ENCODE measurements around the gene GPNMB.

GPNMB gene

DNA sequence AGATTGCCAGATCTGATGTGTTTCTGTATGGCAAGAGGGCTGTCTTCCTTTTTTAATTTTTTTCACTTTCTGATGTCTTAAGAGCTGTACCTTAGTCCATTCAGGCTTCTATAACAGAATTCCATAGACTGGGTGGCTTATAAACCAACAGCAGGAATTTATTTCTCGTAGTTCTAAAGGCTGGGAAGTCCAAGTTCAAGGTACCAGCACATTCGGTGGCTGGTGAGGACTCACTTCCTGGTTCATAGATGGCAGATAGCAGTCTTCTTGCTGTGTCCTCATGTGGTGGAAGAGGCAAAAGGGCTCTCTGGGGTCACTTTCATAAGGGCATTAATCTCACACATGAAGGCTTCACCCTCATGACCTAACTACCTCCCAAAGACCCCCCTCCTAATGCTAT is 20.8 kb downstream of the GPNMB start:
- H3K27me3 ChIP-seq (ENCODE audit: control insufficient read depth, insufficient read depth, low read length), result no peaks in the 10 kb centered on the region
- no peaks in the 10 kb centered on the region for H3K9me3 ChIP-seq (ENCODE audit: control insufficient read depth, insufficient read depth, low read length)
- H3K4me3 ChIP-seq (ENCODE audit: low read length), result no peak overlapping the region
- H3K27ac ChIP-seq (ENCODE audit: low read length), result no peak overlapping the region
- DNase-seq (ENCODE audit: low read depth, low spot score), result no peak
- no peaks in the 10 kb centered on the region for H3K4me1 ChIP-seq (ENCODE audit: control insufficient read depth, insufficient read depth, low read length)
- whole genome bisulfite sequencing (ENCODE audit: insufficient coverage, insufficient read length), result no CpG with 5 or more reads among the region's 2 CpGs
- no peaks in the 10 kb centered on the region for H3K36me3 ChIP-seq (ENCODE audit: control insufficient read depth, insufficient read depth, low read length)

DNA sequence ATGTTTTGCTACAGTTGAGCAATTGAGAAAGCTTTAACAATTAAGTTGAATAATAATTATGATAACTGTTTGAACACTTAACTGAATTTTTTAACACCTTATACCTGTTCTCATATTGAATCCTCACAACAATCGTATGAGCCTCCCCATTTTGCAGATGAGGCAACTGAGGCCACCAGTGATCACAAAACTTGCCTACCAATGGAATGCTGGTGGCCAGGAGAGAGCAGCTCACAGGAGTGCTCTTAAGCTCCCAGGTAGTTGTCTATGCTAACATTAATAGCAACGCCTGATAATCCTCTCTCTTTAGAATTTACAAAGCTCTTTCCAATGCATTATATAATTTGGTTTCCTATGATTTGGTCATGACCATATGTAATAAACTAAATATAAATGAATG is 21.6 kb downstream of the GPNMB start:
- H3K4me1 ChIP-seq (ENCODE audit: control insufficient read depth, insufficient read depth, low read length), result no peaks in the 10 kb centered on the region
- no peaks in the 10 kb centered on the region for H3K36me3 ChIP-seq (ENCODE audit: control insufficient read depth, insufficient read depth, low read length)
- no CpG with 5 or more reads among the region's 2 CpGs for WGBS (ENCODE audit: insufficient coverage, insufficient read length)
- no peak overlapping the region for H3K27ac ChIP-seq (ENCODE audit: low read length)
- no peak for DNase-seq (ENCODE audit: low read depth, low spot score)
- H3K27me3 ChIP-seq (ENCODE audit: control insufficient read depth, insufficient read depth, low read length), result no peaks in the 10 kb centered on the region
- no peaks in the 10 kb centered on the region for H3K9me3 ChIP-seq (ENCODE audit: control insufficient read depth, insufficient read depth, low read length)
- no peak overlapping the region for H3K4me3 ChIP-seq (ENCODE audit: low read length)

GRCh38 chr7:23268746-23269145 is 22.2 kb downstream of the GPNMB start:
- no peak for DNase-seq (ENCODE audit: low read depth, low spot score)
- H3K36me3 ChIP-seq (ENCODE audit: control insufficient read depth, insufficient read depth, low read length), result no peaks in the 10 kb centered on the region
- no peaks in the 10 kb centered on the region for H3K9me3 ChIP-seq (ENCODE audit: control insufficient read depth, insufficient read depth, low read length)
- no CpG with 5 or more reads among the region's 4 CpGs for WGBS (ENCODE audit: insufficient coverage, insufficient read length)
- no peaks in the 10 kb centered on the region for H3K4me1 ChIP-seq (ENCODE audit: control insufficient read depth, insufficient read depth, low read length)
- no peak overlapping the region for H3K27ac ChIP-seq (ENCODE audit: low read length)
- H3K4me3 ChIP-seq (ENCODE audit: low read length), result no peak overlapping the region
- no peaks in the 10 kb centered on the region for H3K27me3 ChIP-seq (ENCODE audit: control insufficient read depth, insufficient read depth, low read length)

GRCh38 chr7:23272275-23272674 is 25.7 kb downstream of the GPNMB start:
- Histone ChIP-seq H3K27me3 (ENCODE audit: control insufficient read depth, insufficient read depth, low read length) (no peaks in the 10 kb centered on the region), H3K4me3 (ENCODE audit: low read length) (no peak overlapping the region), H3K36me3 (ENCODE audit: control insufficient read depth, insufficient read depth, low read length) (no peaks in the 10 kb centered on the region), H3K9me3 (ENCODE audit: control insufficient read depth, insufficient read depth, low read length) (no peaks in the 10 kb centered on the region), H3K27ac (ENCODE audit: low read length) (no peak overlapping the region), H3K4me1 (ENCODE audit: control insufficient read depth, insufficient read depth, low read length) (no peaks in the 10 kb centered on the region)
- no CpG with 5 or more reads among the region's 2 CpGs for WGBS (ENCODE audit: insufficient coverage, insufficient read length)
- DNase-seq (ENCODE audit: low read depth, low spot score), result no peak

DNA sequence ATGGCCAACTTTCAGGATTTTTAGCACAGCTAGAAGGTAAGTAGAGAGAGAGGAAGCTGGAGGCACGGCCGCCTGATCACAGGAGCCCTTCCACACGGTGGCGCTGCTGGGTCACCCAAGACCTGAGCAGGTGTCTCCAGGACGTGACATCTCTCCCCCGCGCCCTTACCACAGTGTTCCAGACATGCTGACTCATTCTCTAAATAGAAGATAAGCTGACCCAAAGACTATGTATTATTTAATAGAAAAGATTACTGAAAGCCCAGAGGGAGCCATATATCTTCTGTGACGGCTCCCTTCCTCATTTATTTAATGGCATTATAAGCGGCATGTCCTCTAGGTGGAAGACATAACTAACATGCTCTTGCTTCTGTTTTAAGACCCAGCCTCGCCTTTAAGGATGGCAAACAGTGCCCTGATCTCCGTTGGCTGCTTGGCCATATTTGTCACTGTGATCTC is 26.6 kb downstream of the GPNMB start:
- Histone ChIP-seq H3K36me3 (ENCODE audit: control insufficient read depth, insufficient read depth, low read length) (no peaks in the 10 kb centered on the region), H3K4me3 (ENCODE audit: low read length) (no peak overlapping the region; the same call in 1 of the 2 replicates), H3K27me3 (ENCODE audit: control insufficient read depth, insufficient read depth, low read length) (no peaks in the 10 kb centered on the region), H3K27ac (ENCODE audit: low read length) (no peak overlapping the region), H3K9me3 (ENCODE audit: control insufficient read depth, insufficient read depth, low read length) (no peaks in the 10 kb centered on the region), H3K4me1 (ENCODE audit: control insufficient read depth, insufficient read depth, low read length) (no peaks in the 10 kb centered on the region)
- DNase-seq (ENCODE audit: low read depth, low spot score), result peak; percentile 90
- WGBS (ENCODE audit: insufficient coverage, insufficient read length), result no CpG with 5 or more reads among the region's 11 CpGs

DNA sequence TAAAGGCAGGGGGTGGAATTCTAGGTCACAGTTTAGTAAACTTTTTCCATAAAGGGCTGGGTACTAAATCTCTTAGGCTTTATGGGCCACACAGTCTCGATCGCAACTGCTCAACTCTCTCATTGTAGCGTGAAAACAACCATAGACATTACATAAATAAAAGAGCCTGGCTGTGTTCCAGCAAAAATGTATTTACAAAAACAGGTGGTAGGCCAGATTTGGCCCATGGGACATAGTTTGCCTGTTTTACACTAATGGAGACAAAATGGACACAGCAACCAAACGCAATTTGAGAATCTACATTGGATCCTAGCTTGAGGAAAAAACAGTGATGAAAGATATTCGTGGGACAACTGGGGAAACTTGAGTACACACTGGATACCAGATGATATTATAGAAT is 29.3 kb downstream of the GPNMB start:
- no CpG with 5 or more reads among the region's 5 CpGs for WGBS (ENCODE audit: insufficient coverage, insufficient read length)
- Histone ChIP-seq H3K4me1 (ENCODE audit: control insufficient read depth, insufficient read depth, low read length) (no peaks in the 10 kb centered on the region), H3K4me3 (ENCODE audit: low read length) (no peak overlapping the region), H3K27ac (ENCODE audit: low read length) (no peak overlapping the region), H3K9me3 (ENCODE audit: control insufficient read depth, insufficient read depth, low read length) (no peaks in the 10 kb centered on the region), H3K27me3 (ENCODE audit: control insufficient read depth, insufficient read depth, low read length) (no peaks in the 10 kb centered on the region), H3K36me3 (ENCODE audit: control insufficient read depth, insufficient read depth, low read length) (no peaks in the 10 kb centered on the region)
- no peak for DNase-seq (ENCODE audit: low read depth, low spot score)

- H3K4me1 ChIP-seq (ENCODE audit: control insufficient read depth, insufficient read depth, low read length), result no peaks in the 10 kb centered on the region
- no peaks in the 10 kb centered on the region for H3K9me3 ChIP-seq (ENCODE audit: control insufficient read depth, insufficient read depth, low read length)
- no peaks in the 10 kb centered on the region for H3K36me3 ChIP-seq (ENCODE audit: control insufficient read depth, insufficient read depth, low read length)
- no peak overlapping the region for H3K27ac ChIP-seq (ENCODE audit: low read length)
- H3K4me3 ChIP-seq (ENCODE audit: low read length), result no peak overlapping the region
- no CpG with 5 or more reads among the region's 5 CpGs for WGBS (ENCODE audit: insufficient coverage, insufficient read length)
- DNase-seq (ENCODE audit: low read depth, low spot score), result no peak
- no peaks in the 10 kb centered on the region for H3K27me3 ChIP-seq (ENCODE audit: control insufficient read depth, insufficient read depth, low read length)
Measured at GRCh38 chr7:23276376-23276775, 29.8 kb downstream of the GPNMB start.

GRCh38 chr7:23276947-23277346 is 30.4 kb downstream of the GPNMB start:
- Histone ChIP-seq H3K9me3 (ENCODE audit: control insufficient read depth, insufficient read depth, low read length) (no peaks in the 10 kb centered on the region), H3K27ac (ENCODE audit: low read length) (no peak overlapping the region), H3K4me1 (ENCODE audit: control insufficient read depth, insufficient read depth, low read length) (no peaks in the 10 kb centered on the region), H3K4me3 (ENCODE audit: low read length) (no peak overlapping the region), H3K27me3 (ENCODE audit: control insufficient read depth, insufficient read depth, low read length) (no peaks in the 10 kb centered on the region), H3K36me3 (ENCODE audit: control insufficient read depth, insufficient read depth, low read length) (no peaks in the 10 kb centered on the region)
- WGBS (ENCODE audit: insufficient coverage, insufficient read length), result no CpG with 5 or more reads among the region's 3 CpGs
- no peak for DNase-seq (ENCODE audit: low read depth, low spot score)

GRCh38 chr7:23277359-23277989 is 30.9 kb downstream of the GPNMB start:
- Histone ChIP-seq H3K27ac (ENCODE audit: low read length) (no peak overlapping the region), H3K4me1 (ENCODE audit: control insufficient read depth, insufficient read depth, low read length) (no peaks in the 10 kb centered on the region), H3K27me3 (ENCODE audit: control insufficient read depth, insufficient read depth, low read length) (no peaks in the 10 kb centered on the region), H3K4me3 (ENCODE audit: low read length) (no peak overlapping the region), H3K9me3 (ENCODE audit: control insufficient read depth, insufficient read depth, low read length) (no peaks in the 10 kb centered on the region), H3K36me3 (ENCODE audit: control insufficient read depth, insufficient read depth, low read length) (no peaks in the 10 kb centered on the region)
- DNase-seq (ENCODE audit: low read depth, low spot score), result no peak
- 100% methylated on average over 1 of the region's 6 CpGs for WGBS (ENCODE audit: insufficient coverage, insufficient read length)

- Histone ChIP-seq H3K36me3 (ENCODE audit: control insufficient read depth, insufficient read depth, low read length) (no peaks in the 10 kb centered on the region), H3K27me3 (ENCODE audit: control insufficient read depth, insufficient read depth, low read length) (no peaks in the 10 kb centered on the region), H3K9me3 (ENCODE audit: control insufficient read depth, insufficient read depth, low read length) (no peaks in the 10 kb centered on the region), H3K4me3 (ENCODE audit: low read length) (no peak overlapping the region), H3K4me1 (ENCODE audit: control insufficient read depth, insufficient read depth, low read length) (no peaks in the 10 kb centered on the region), H3K27ac (ENCODE audit: low read length) (no peak overlapping the region)
- DNase-seq (ENCODE audit: low read depth, low spot score), result no peak
- no CpG with 5 or more reads among the region's 2 CpGs for WGBS (ENCODE audit: insufficient coverage, insufficient read length)
Measured at GRCh38 chr7:23279819-23280525, 33.4 kb downstream of the GPNMB start.

GRCh38 chr7:23283086-23283485 is 36.5 kb downstream of the GPNMB start:
- Histone ChIP-seq H3K27me3 (ENCODE audit: control insufficient read depth, insufficient read depth, low read length) (no peaks in the 10 kb centered on the region), H3K36me3 (ENCODE audit: control insufficient read depth, insufficient read depth, low read length) (no peaks in the 10 kb centered on the region), H3K4me3 (ENCODE audit: low read length) (no peak overlapping the region), H3K9me3 (ENCODE audit: control insufficient read depth, insufficient read depth, low read length) (no peaks in the 10 kb centered on the region), H3K4me1 (ENCODE audit: control insufficient read depth, insufficient read depth, low read length) (no peaks in the 10 kb centered on the region), H3K27ac (ENCODE audit: low read length) (no peak overlapping the region)
- DNase-seq (ENCODE audit: low read depth, low spot score), result no peak
- WGBS (ENCODE audit: insufficient coverage, insufficient read length), result no CpG with 5 or more reads among the region's 4 CpGs
